Activated CD4-positive, alpha-beta T cell treated with anti-CD3 and anti-CD28 coated beads for 48 hours (primary cell): ENCODE results near the gene HIPK2.
"Not testable (repeated sequence)": the region's sequence is repeated elsewhere in the genome, so short reads cannot be mapped to it uniquely, and the experiment has no call there.

Experiments used
- DNase-seq: peaks from one replicate; pipeline ENCODE4 v3.0.0-alpha.2; 2020

HIPK2 gene

GRCh38 chr7:139611556-139611955 lies 166.2 kb downstream of the HIPK2 start:
- DNase-seq: not testable (repeated sequence)

GRCh38 chr7:139610595-139610994 lies 167.2 kb downstream of the HIPK2 start:
- no peak for DNase-seq

GRCh38 chr7:139603896-139604295 lies 173.9 kb downstream of the HIPK2 start:
- no peak for DNase-seq

- no peak for DNase-seq
These were observed 174.5 kb downstream of the HIPK2 start for GRCh38 chr7:139603282-139603681.

GRCh38 chr7:139602143-139602722 lies 175.6 kb downstream of the HIPK2 start:
- no peak for DNase-seq

- no peak for DNase-seq
These were observed 176.6 kb downstream of the HIPK2 start for GRCh38 chr7:139601176-139601575.

GRCh38 chr7:139600306-139600705 lies 177.5 kb downstream of the HIPK2 start:
- no peak for DNase-seq

- no peak for DNase-seq
These were observed 179.2 kb downstream of the HIPK2 start for GRCh38 chr7:139598642-139599041.

- no peak for DNase-seq
These were observed 180.8 kb downstream of the HIPK2 start for GRCh38 chr7:139597028-139597427.

GRCh38 chr7:139596626-139597025 lies 181.2 kb downstream of the HIPK2 start:
- DNase-seq: no peak

GRCh38 chr7:139595806-139596205 lies 182.0 kb downstream of the HIPK2 start:
- no peak for DNase-seq

- no peak for DNase-seq
These were observed 182.8 kb downstream of the HIPK2 start for GRCh38 chr7:139594911-139595476.

GRCh38 chr7:139594090-139594489 lies 183.7 kb downstream of the HIPK2 start:
- no peak for DNase-seq

GRCh38 chr7:139592801-139593461 lies 184.9 kb downstream of the HIPK2 start:
- no peak for DNase-seq

- no peak for DNase-seq
These were observed 186.1 kb downstream of the HIPK2 start for GRCh38 chr7:139591550-139592195.

- no peak for DNase-seq
These were observed 188.3 kb downstream of the HIPK2 start for GRCh38 chr7:139589474-139589873.

- no peak for DNase-seq
These were observed 189.2 kb downstream of the HIPK2 start for GRCh38 chr7:139588632-139589031.

- DNase-seq: no peak
These were observed 190.3 kb downstream of the HIPK2 start for GRCh38 chr7:139587535-139587934.

GRCh38 chr7:139586286-139586685 lies 191.5 kb downstream of the HIPK2 start:
- no peak for DNase-seq

GRCh38 chr7:139585042-139585441 lies 192.8 kb downstream of the HIPK2 start:
- DNase-seq: no peak

GRCh38 chr7:139583826-139584553 lies 193.8 kb downstream of the HIPK2 start:
- DNase-seq: no peak

GRCh38 chr7:139582671-139583155 lies 195.1 kb downstream of the HIPK2 start:
- DNase-seq: no peak

- no peak for DNase-seq
These were observed 195.6 kb downstream of the HIPK2 start for GRCh38 chr7:139582130-139582650.
